Progenitor cell of endocrine pancreas (in vitro differentiated cells): ENCODE results near the gene IDE. TPM values are rescaled to one million over a fixed set of nuclear protein-coding genes. Genes with fewer than 3 reads are reported as not detected.
"Not testable (repeated sequence)": the region's sequence is repeated elsewhere in the genome, so short reads cannot be mapped to it uniquely, and the experiment has no call there.

Experiments used
- DNase-seq: peaks from one replicate; pipeline ENCODE4 v3.0.0; 2021; ENCODE audit warnings: low spot score; ENCODE audit not compliant: unreplicated experiment
- H3K27ac Mint-ChIP-seq: 2 replicates; pipeline ENCODE4 v1.8.0; 2021; ENCODE audit warnings: mild to moderate bottlenecking, moderate library complexity, mixed read lengths
- H3K27me3 Mint-ChIP-seq: 2 replicates; pipeline ENCODE4 v1.8.0; 2021; ENCODE audit warnings: mixed read lengths
- H3K36me3 Mint-ChIP-seq: 2 replicates; pipeline ENCODE4 v1.8.0; 2022; ENCODE audit warnings: mixed read lengths; ENCODE audit not compliant: insufficient read depth
- H3K4me1 Mint-ChIP-seq: 2 replicates; pipeline ENCODE4 v1.8.0; 2021; ENCODE audit warnings: low read depth, mixed read lengths
- H3K4me3 Mint-ChIP-seq: 2 replicates; pipeline ENCODE4 v1.8.0; 2021; ENCODE audit warnings: low read depth, mild to moderate bottlenecking, moderate library complexity, mixed read lengths
- H3K9me3 Mint-ChIP-seq: 2 replicates; pipeline ENCODE4 v1.8.0; 2021; ENCODE audit warnings: low read depth, mixed read lengths
- total RNA-seq: library from RNA; stranded (reverse); gene quantifications from 2 replicates; pipeline ENCODE4 v1.2.1, GENCODE V29; 2021
- TF ChIP-seq, protein P1 (sequence below): fragments of 200-600 bp; sonication (generic); IDR thresholded peaks from one replicate; pipeline ENCODE4 v1.5.0; 2021; ENCODE audit warnings: antibody characterized with exemption, mild to moderate bottlenecking; ENCODE audit not compliant: unreplicated experiment

IDE gene
- total RNA-seq, 1 donor from 2014 or later = 60.1 TPM

DNA sequence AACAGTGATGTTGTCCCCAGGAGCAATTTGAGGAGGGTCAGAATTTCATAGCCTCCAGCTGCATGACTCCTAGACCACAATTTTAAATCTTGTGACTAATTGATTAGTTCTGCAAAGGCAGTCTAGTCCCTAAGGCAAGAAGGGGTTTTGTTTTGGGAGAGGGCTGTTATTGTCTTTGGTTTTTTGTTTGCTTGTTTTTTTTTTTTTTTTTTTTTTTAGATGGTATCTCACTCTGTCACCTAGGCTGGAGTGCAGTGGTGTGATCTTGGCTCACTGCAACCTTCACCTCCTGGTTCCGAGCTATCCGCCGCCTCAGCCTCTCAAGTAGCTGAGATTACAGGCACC lies 165.9 kb downstream of the IDE start:
- DNase-seq = no peak
- Mint-ChIP-seq H3K4me3 (no peak overlapping the region), H3K27me3 (peaks cover 7% of the 10 kb centered on the region), H3K27ac (no peak overlapping the region), H3K9me3 (no peaks in the 10 kb centered on the region), H3K36me3 (no peaks in the 10 kb centered on the region), H3K4me1 (no peaks in the 10 kb centered on the region)
- TF ChIP-seq, protein P1, sequence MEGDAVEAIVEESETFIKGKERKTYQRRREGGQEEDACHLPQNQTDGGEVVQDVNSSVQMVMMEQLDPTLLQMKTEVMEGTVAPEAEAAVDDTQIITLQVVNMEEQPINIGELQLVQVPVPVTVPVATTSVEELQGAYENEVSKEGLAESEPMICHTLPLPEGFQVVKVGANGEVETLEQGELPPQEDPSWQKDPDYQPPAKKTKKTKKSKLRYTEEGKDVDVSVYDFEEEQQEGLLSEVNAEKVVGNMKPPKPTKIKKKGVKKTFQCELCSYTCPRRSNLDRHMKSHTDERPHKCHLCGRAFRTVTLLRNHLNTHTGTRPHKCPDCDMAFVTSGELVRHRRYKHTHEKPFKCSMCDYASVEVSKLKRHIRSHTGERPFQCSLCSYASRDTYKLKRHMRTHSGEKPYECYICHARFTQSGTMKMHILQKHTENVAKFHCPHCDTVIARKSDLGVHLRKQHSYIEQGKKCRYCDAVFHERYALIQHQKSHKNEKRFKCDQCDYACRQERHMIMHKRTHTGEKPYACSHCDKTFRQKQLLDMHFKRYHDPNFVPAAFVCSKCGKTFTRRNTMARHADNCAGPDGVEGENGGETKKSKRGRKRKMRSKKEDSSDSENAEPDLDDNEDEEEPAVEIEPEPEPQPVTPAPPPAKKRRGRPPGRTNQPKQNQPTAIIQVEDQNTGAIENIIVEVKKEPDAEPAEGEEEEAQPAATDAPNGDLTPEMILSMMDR = no peak

DNA sequence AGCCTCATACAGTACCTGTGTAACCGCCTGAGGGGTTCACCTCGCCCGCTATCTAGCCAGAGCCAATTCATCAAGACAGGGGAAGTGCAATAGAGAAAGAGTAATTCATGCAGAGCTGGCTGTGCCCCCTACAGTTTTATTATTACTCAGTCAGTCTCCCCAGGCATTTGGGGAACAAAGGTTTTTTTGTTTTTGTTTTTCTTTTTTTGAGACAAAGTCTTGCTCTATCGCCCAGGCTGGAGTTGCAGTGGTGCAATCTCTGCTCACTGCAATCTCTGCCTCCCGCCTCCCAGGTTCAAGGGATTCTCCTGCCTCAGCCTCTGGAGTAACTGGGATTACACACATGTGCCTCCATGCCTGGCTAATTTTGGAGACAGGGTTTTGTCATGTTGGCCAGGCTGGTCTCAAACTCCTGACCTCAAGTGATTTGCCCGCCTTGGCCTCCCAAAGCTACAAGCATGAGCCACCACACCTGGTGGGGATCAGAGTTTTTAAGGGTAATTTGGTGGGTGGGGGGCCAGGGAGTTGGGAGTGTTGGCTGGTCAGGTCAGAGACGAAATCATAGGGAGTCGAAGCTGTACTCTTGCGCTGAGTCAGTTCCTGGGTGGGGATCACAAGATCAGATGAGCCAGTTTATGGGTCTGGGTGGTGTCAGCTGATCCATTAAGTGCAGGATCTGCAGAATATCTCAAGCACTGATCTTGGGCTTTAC lies 166.4 kb downstream of the IDE start:
- no peaks in the 10 kb centered on the region for H3K36me3 Mint-ChIP-seq

DNA sequence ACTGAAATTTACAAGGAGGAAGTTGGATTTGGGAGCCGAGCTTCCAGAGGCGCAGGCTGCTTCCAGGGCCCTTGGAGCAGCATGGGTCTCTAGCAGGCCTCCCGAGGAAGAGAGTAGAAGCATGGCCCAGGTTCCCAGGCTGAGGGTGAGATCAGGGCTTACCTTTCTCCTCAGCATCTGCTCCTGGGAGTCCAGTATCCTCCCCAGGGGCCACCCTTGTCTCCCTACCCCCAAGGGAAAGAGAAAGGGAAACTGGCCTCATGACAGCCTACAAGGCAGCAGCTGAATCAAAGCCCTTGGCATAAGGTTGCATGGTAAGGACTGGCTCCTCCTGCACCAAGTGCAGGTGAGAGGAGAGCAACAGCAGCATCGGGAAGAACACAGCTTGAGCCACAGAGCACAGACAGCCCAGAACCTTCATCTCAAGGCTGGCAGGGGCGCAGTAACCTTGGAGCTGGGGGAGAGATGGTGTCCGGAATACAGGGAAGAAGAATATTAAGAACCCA lies 168.4 kb downstream of the IDE start:
- Mint-ChIP-seq H3K4me3 (no peak overlapping the region), H3K4me1 (no peaks in the 10 kb centered on the region), H3K27me3 (peaks cover 7% of the 10 kb centered on the region), H3K9me3 (no peaks in the 10 kb centered on the region), H3K27ac (no peak overlapping the region), H3K36me3 (no peaks in the 10 kb centered on the region)
- TF ChIP-seq, protein P1 = no peak
- DNase-seq = no peak

More for the DNA sequence above, 166.4 kb downstream of the IDE start:
- no peaks in the 10 kb centered on the region for H3K4me1 Mint-ChIP-seq
- DNase-seq = no peak
- H3K27ac Mint-ChIP-seq = no peak overlapping the region
- H3K27me3 Mint-ChIP-seq = peaks cover 7% of the 10 kb centered on the region
- H3K9me3 Mint-ChIP-seq = no peaks in the 10 kb centered on the region
- no peak overlapping the region for H3K4me3 Mint-ChIP-seq
- TF ChIP-seq, protein P1 = no peak

DNA sequence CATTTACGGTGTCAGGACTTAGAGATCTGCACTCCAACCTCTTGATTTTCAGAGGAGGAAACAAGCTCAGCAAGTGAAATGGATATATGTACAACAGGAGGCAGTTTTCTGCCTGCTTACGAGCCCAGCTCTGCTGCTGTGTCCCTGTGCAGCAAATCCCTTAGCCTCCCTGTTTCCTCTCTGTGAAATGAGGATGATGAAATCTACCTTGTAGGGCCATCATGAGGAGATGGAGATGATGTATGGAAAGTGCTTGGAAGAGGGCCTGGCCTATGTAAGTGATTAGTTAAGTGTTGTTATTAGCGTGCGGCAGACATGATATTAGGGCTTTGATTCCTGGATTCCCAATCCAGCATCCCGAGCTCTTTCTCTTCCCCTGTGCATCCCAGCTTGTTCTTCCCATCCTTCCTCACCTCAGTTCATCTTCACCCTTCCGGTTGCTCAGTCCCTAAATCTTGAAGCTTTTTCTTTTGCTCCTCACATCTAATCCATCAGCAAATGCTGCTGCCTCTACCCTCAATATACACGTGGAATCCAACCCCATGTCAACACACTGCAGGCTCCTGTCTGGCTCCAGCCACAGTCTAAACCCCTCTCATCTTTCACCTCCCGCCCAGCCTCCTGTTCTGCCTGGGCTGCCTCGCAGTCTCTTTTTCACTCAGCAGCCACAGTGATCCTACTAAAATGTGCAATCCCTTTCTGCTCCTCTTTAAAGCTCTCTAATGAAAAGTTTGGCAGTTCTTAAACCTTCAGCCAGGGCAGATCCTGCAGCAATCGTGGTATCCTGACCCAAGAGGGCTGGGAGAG lies 169.1 kb downstream of the IDE start:
- Mint-ChIP-seq H3K36me3 (no peaks in the 10 kb centered on the region), H3K27me3 (peaks cover 7% of the 10 kb centered on the region), H3K4me3 (no peak overlapping the region), H3K27ac (no peak overlapping the region), H3K9me3 (no peaks in the 10 kb centered on the region), H3K4me1 (no peaks in the 10 kb centered on the region)
- TF ChIP-seq, protein P1 = no peak
- no peak for DNase-seq

DNA sequence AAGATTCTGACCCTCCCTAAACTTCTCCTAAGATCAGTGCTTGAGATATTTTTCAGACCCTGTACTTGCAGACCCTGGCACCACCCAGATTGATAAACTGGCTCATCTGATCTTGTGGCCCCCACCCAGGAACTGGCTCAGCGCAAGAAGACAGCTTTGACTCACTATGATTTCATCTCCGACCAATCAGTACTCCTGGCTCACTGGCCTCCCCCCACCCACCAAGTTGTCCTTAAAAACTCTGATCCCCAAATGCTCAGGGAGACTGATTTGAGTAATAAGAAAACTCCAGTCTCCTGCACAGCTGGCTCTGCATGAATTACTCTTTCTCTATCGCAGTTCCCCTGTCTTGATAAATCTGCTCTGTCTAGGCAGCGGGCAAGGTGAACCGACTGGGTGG lies 171.7 kb downstream of the IDE start:
- not testable (repeated sequence) for H3K9me3 Mint-ChIP-seq, H3K27me3 Mint-ChIP-seq, H3K4me1 Mint-ChIP-seq, H3K4me3 Mint-ChIP-seq, H3K27ac Mint-ChIP-seq, H3K36me3 Mint-ChIP-seq, DNase-seq

Other genes starting within 250 kb of the IDE start
- 25.6 and 25.9 TPM in 2 replicates for gene KIF11, start 19.0 kb upstream of the IDE start, total RNA-seq
- gene HHEX, start 115.9 kb upstream of the IDE start, total RNA-seq = 39.3 and 46.1 TPM in 2 replicates